NCI-H2171 (cell line): ENCODE data around the gene GRB2.

ENCODE experiments used
- DNase-seq: peaks from one replicate; lab custom pipeline; 2025; lab: John Stamatoyannopoulos, UW

The GRB2 gene

GRCh38 chr17:75277664-75278071 lies 127.8 kb downstream of the GRB2 start:
- DNase-seq, result no peak

GRCh38 chr17:75273977-75274708 lies 131.3 kb downstream of the GRB2 start:
- DNase-seq, result no peak

GRCh38 chr17:75272848-75273184 lies 132.7 kb downstream of the GRB2 start:
- DNase-seq, result no peak

- DNase-seq, result no peak
These were observed 133.3 kb downstream of the GRB2 start for GRCh38 chr17:75271955-75272847.

GRCh38 chr17:75271233-75271954 lies 134.1 kb downstream of the GRB2 start:
- DNase-seq, result peak; percentile 87

GRCh38 chr17:75270966-75271232 lies 134.6 kb downstream of the GRB2 start, which contains the start of gene MIF4GD:
TSS of gene MIF4GD (minus strand) at chr17:75271231. CDS start at chr17:75270195, 1,036 bp downstream.
- no peak for DNase-seq

GRCh38 chr17:75270218-75270965 lies 135.1 kb downstream of the GRB2 start:
- peak; percentile 40 for DNase-seq

GRCh38 chr17:75269844-75270217 lies 135.6 kb downstream of the GRB2 start:
- DNase-seq, result no peak
